Left ventricle myocardium inferior (tissue), 1 donor: ENCODE data around the gene FBXO9. TPM values are rescaled to one million over a fixed set of nuclear protein-coding genes. Genes with fewer than 3 reads are reported as not detected.
"Not testable (repeated sequence)": the region's sequence is repeated elsewhere in the genome, so short reads cannot be mapped to it uniquely, and the experiment has no call there.

Experiments
- DNase-seq: peaks from one replicate; pipeline ENCODE4 v3.0.0-alpha.2; 2020
- H3K27ac ChIP-seq: fragments of 200-600 bp; replicated peaks from 2 replicates; pipeline ENCODE4 v1.8.0; 2021
- H3K27me3 ChIP-seq: fragments of 200-600 bp; 2 replicates; pipeline ENCODE4 v1.8.0; 2021; ENCODE audit warnings: low read depth
- H3K36me3 ChIP-seq: fragments of 200-600 bp; 2 replicates; pipeline ENCODE4 v1.8.0; 2021
- H3K4me1 ChIP-seq: fragments of 200-600 bp; 2 replicates; pipeline ENCODE4 v1.8.0; 2021
- H3K4me3 ChIP-seq: fragments of 200-600 bp; 2 replicates; pipeline ENCODE4 v1.8.0; 2021; ENCODE audit warnings: mild to moderate bottlenecking, moderate library complexity
- H3K9me3 ChIP-seq: fragments of 200-600 bp; replicated peaks from 2 replicates; pipeline ENCODE4 v1.8.0; 2021
- CTCF ChIP-seq: fragments of 200-600 bp; IDR thresholded peaks from 2 replicates; pipeline ENCODE4 v1.8.0; 2021; ENCODE audit warnings: antibody characterized with exemption, mild to moderate bottlenecking, borderline replicate concordance
- intact Hi-C: fragments of 100-400 bp; cut with micrococcal nuclease; formaldehyde crosslinking; loops from one replicate; pipeline ENCODE4 v1.11.0; 2022
- total RNA-seq: library from RNA; stranded (reverse); fragmentation: NEBNext Ultra II Directional; extraction: Animal tissue kit (Norgen Biotek cat#: 25700); gene quantifications from one replicate; pipeline ENCODE4 v1.2.1, GENCODE V29; 2021
- donor health status: DM: no; HTN: yes; CAD: no; lungs with severe emphysema.

The FBXO9 gene
- total RNA-seq, 1 donor from 2014 or later: 56.4 TPM

GRCh38 chr6:53056273-53056672 is 8.9 kb upstream of the FBXO9 start:
- intact Hi-C loops: no loop called here
- Histone ChIP-seq H3K9me3 (peaks cover 4% of the 10 kb centered on the region), H3K4me1 (peaks cover 86% of the 10 kb centered on the region), H3K36me3 (peaks cover 6% of the 10 kb centered on the region), H3K4me3 (no peak overlapping the region), H3K27me3 (no peaks in the 10 kb centered on the region), H3K27ac (peak overlapping the region; percentile 15)
- DNase-seq: no peak
- no peak for TF ChIP-seq CTCF

- intact Hi-C loops: no loop called here
- no peaks in the 10 kb centered on the region for H3K36me3 ChIP-seq
- no peaks in the 10 kb centered on the region for H3K9me3 ChIP-seq
- no peak for TF ChIP-seq CTCF
- peak overlapping the region; percentile 64 for H3K27ac ChIP-seq
- no peaks in the 10 kb centered on the region for H3K27me3 ChIP-seq
- DNase-seq: no peak
- peaks cover 85% of the 10 kb centered on the region for H3K4me1 ChIP-seq
- H3K4me3 ChIP-seq: peak overlapping the region; percentile 95
Measured at GRCh38 chr6:53058388-53059195, 6.6 kb upstream of the FBXO9 start.

GRCh38 chr6:53059648-53060589 is 5.3 kb upstream of the FBXO9 start:
- intact Hi-C loops: no loop called here
- H3K27me3 ChIP-seq: no peaks in the 10 kb centered on the region
- no peaks in the 10 kb centered on the region for H3K36me3 ChIP-seq
- peaks cover 76% of the 10 kb centered on the region for H3K4me1 ChIP-seq
- peak overlapping the region; percentile 95 for H3K4me3 ChIP-seq
- no peaks in the 10 kb centered on the region for H3K9me3 ChIP-seq
- DNase-seq: no peak
- peak overlapping the region; percentile 97 for H3K27ac ChIP-seq
- no peak for TF ChIP-seq CTCF

- Histone ChIP-seq H3K9me3 (no peaks in the 10 kb centered on the region), H3K4me3 (peak overlapping the region; percentile 95), H3K4me1 (peaks cover 76% of the 10 kb centered on the region), H3K36me3 (no peaks in the 10 kb centered on the region), H3K27me3 (no peaks in the 10 kb centered on the region), H3K27ac (peak overlapping the region; percentile 97)
- DNase-seq: no peak
- no peak for TF ChIP-seq CTCF
- intact Hi-C loops: no loop called here
Measured at GRCh38 chr6:53062169-53062539, 3.0 kb upstream of the FBXO9 start.

GRCh38 chr6:53064255-53064654 is 949 bp upstream of the FBXO9 start:
- H3K4me1 ChIP-seq: peaks cover 70% of the 10 kb centered on the region
- DNase-seq, H3K36me3 ChIP-seq, H3K27me3 ChIP-seq, H3K9me3 ChIP-seq, intact Hi-C loops: not testable (repeated sequence)
- H3K27ac ChIP-seq: peak overlapping the region; percentile 93
- peak overlapping the region; percentile 78 for H3K4me3 ChIP-seq
